Vagina (tissue), 2 donors: ENCODE measurements around the gene MCL1.

Experiments
- CTCF ChIP-seq, 3 experiments: fragments of 450-650 bp in 2 of 3; fragments of 200-600 bp in 1 of 3; sonication (generic) in 1 of 3; IDR thresholded peaks; one replicate each; pipeline ENCODE4 v1.5.1; 2017 to 2019; ENCODE audit warnings: antibody characterized with exemption in 3 of 3, mild to moderate bottlenecking in 2 of 3, moderate library complexity in 2 of 3
- POLR2A ChIP-seq, 2 donors: fragments of 450-650 bp; IDR thresholded peaks; one replicate each; pipeline ENCODE4 v1.6.1; 2017; ENCODE audit warnings: antibody characterized with exemption in 2 of 2, mild to moderate bottlenecking in 2 of 2, moderate library complexity in 2 of 2
- POLR2AphosphoS5 ChIP-seq, 2 donors: sonication (generic); formaldehyde crosslinking; IDR thresholded peaks; one replicate each; pipeline ENCODE4 v1.9.0; 2017; ENCODE audit warnings: antibody characterized with exemption in 2 of 2, mild to moderate bottlenecking in 2 of 2, low read depth in 1 of 2; ENCODE audit not compliant: insufficient read depth in 1 of 2

- no peak for TF ChIP-seq POLR2A (IDR thresholded peaks at IDR 0.05)
- TF ChIP-seq CTCF (IDR thresholded peaks at IDR 0.05) = no peak
- no peak for TF ChIP-seq POLR2AphosphoS5 (IDR thresholded peaks at IDR 0.05; ENCODE audit: insufficient read depth in 1 of 2, low read depth in 1 of 2)
Observed at GRCh38 chr1:150548324-150548631, 31.1 kb downstream of the MCL1 start.
